Mesenchymal stem cell (in vitro differentiated cells and primary cell): ENCODE data around the gene COL13A1.

Experiments
- DNase-seq: peaks from one replicate; pipeline ENCODE4 v3.0.0-alpha.2; 2013
- H2AFZ ChIP-seq: one replicate; pipeline ENCODE4 v1.6.1; 2013; ENCODE audit warnings: low read depth, mild to moderate bottlenecking, control low read depth, inconsistent platforms, low read length, moderate library complexity
- H2AK5ac ChIP-seq: 2 replicates; pipeline ENCODE4 v1.6.1; 2013; ENCODE audit warnings: low read length, moderate library complexity, mild to moderate bottlenecking, inconsistent platforms; ENCODE audit not compliant: severe bottlenecking
- H2BK120ac ChIP-seq: one replicate; pipeline ENCODE4 v1.6.1; 2013; ENCODE audit warnings: low read depth, mild to moderate bottlenecking, inconsistent platforms, low read length, moderate library complexity
- H2BK12ac ChIP-seq, 2 experiments: one replicate each; pipeline ENCODE4 v1.6.1; 2013; ENCODE audit warnings: inconsistent platforms in 2 of 2, low read length in 2 of 2, mild to moderate bottlenecking in 2 of 2, moderate library complexity in 2 of 2, control low read depth in 1 of 2
- H2BK15ac ChIP-seq: one replicate; pipeline ENCODE4 v1.6.1; 2013; ENCODE audit warnings: mild to moderate bottlenecking, low read depth, inconsistent platforms; ENCODE audit not compliant: poor library complexity, severe bottlenecking
- H2BK5ac ChIP-seq: 2 replicates; pipeline ENCODE4 v1.6.1; 2013; ENCODE audit warnings: low read depth, mild to moderate bottlenecking, low read length, control low read depth, inconsistent platforms; ENCODE audit not compliant: poor library complexity, severe bottlenecking
- H3K14ac ChIP-seq, 2 experiments: one replicate each; pipeline ENCODE4 v1.6.1; 2013; ENCODE audit warnings: inconsistent platforms in 2 of 2, low read length in 2 of 2, control low read depth in 1 of 2, mild to moderate bottlenecking in 1 of 2, moderate library complexity in 1 of 2
- H3K18ac ChIP-seq, 2 experiments: one replicate each; pipeline ENCODE4 v1.6.1; 2013; ENCODE audit warnings: inconsistent platforms in 2 of 2, low read length in 2 of 2, control low read depth in 1 of 2, low read depth in 1 of 2, mild to moderate bottlenecking in 1 of 2
- H3K23ac ChIP-seq, 2 experiments: one replicate each; pipeline ENCODE4 v1.6.1; 2013; ENCODE audit warnings: inconsistent platforms in 2 of 2, low read length in 2 of 2, mild to moderate bottlenecking in 2 of 2, moderate library complexity in 2 of 2, control low read depth in 1 of 2
- H3K27ac ChIP-seq: 2 replicates; pipeline ENCODE4 v1.5.1; 2013; ENCODE audit warnings: mild to moderate bottlenecking, moderate library complexity, low read length, control low read depth, inconsistent platforms; ENCODE audit not compliant: poor library complexity, severe bottlenecking
- H3K27me3 ChIP-seq, 2 experiments: 2 replicates each; pipeline versions ENCODE4 v1.6.1 to v1.7.0; 2013; ENCODE audit warnings: low read length in 2 of 2, mild to moderate bottlenecking in 2 of 2, moderate library complexity in 2 of 2, control low read depth in 1 of 2, inconsistent platforms in 1 of 2; ENCODE audit not compliant: control insufficient read depth in 1 of 2, insufficient read depth in 1 of 2
- H3K36me3 ChIP-seq, 2 experiments: 2 replicates each; pipeline versions ENCODE4 v1.6.1 to v1.7.0; 2013; ENCODE audit warnings: low read length in 2 of 2, control low read depth in 1 of 2, inconsistent platforms in 1 of 2, low read depth in 1 of 2, mild to moderate bottlenecking in 1 of 2; ENCODE audit not compliant: insufficient read depth in 2 of 2, control insufficient read depth in 1 of 2
- H3K4ac ChIP-seq, 2 experiments: one replicate each; pipeline ENCODE4 v1.6.1; 2013; ENCODE audit warnings: inconsistent platforms in 2 of 2, low read length in 2 of 2, mild to moderate bottlenecking in 2 of 2, moderate library complexity in 2 of 2, control low read depth in 1 of 2, low read depth in 1 of 2
- H3K4me1 ChIP-seq: 2 replicates; pipeline ENCODE4 v1.6.1; 2013; ENCODE audit warnings: low read depth, low read length, control low read depth; ENCODE audit not compliant: control insufficient read depth, insufficient read depth
- H3K4me2 ChIP-seq: 2 replicates; pipeline ENCODE4 v1.6.1; 2013; ENCODE audit warnings: low read length, mild to moderate bottlenecking, inconsistent platforms; ENCODE audit not compliant: poor library complexity, severe bottlenecking
- H3K4me3 ChIP-seq, 2 experiments: 2 replicates each; pipeline versions ENCODE4 v1.5.1 to v1.7.0; 2013; ENCODE audit warnings: low read length in 2 of 2, mild to moderate bottlenecking in 2 of 2, control low read depth in 1 of 2, low read depth in 1 of 2; ENCODE audit not compliant: insufficient read depth in 1 of 2
- H3K79me1 ChIP-seq: replicated peaks from 2 replicates; pipeline ENCODE4 v1.6.1; 2013; ENCODE audit warnings: mild to moderate bottlenecking, control low read depth, low read length, inconsistent platforms; ENCODE audit not compliant: poor library complexity, severe bottlenecking
- H3K9ac ChIP-seq: 2 replicates; pipeline ENCODE4 v1.7.0; 2013; ENCODE audit warnings: mild to moderate bottlenecking, low read length, moderate library complexity
- H3K9me3 ChIP-seq: 2 replicates; pipeline ENCODE4 v1.7.0; 2013; ENCODE audit warnings: mild to moderate bottlenecking, low read length; ENCODE audit not compliant: control insufficient read depth
- H4K8ac ChIP-seq: one replicate; pipeline ENCODE4 v1.6.1; 2013; ENCODE audit warnings: inconsistent platforms, mild to moderate bottlenecking, low read length, moderate library complexity
- H4K91ac ChIP-seq: one replicate; pipeline ENCODE4 v1.6.1; 2013; ENCODE audit warnings: mild to moderate bottlenecking, low read length, inconsistent platforms
- WGBS: methylation state at CpG from one replicate; pipeline ENCODE4 v1.1.7; 2013; ENCODE audit warnings: mixed read lengths; 5-methylcytosine and 5-hydroxymethylcytosine counted together

COL13A1 gene

DNA sequence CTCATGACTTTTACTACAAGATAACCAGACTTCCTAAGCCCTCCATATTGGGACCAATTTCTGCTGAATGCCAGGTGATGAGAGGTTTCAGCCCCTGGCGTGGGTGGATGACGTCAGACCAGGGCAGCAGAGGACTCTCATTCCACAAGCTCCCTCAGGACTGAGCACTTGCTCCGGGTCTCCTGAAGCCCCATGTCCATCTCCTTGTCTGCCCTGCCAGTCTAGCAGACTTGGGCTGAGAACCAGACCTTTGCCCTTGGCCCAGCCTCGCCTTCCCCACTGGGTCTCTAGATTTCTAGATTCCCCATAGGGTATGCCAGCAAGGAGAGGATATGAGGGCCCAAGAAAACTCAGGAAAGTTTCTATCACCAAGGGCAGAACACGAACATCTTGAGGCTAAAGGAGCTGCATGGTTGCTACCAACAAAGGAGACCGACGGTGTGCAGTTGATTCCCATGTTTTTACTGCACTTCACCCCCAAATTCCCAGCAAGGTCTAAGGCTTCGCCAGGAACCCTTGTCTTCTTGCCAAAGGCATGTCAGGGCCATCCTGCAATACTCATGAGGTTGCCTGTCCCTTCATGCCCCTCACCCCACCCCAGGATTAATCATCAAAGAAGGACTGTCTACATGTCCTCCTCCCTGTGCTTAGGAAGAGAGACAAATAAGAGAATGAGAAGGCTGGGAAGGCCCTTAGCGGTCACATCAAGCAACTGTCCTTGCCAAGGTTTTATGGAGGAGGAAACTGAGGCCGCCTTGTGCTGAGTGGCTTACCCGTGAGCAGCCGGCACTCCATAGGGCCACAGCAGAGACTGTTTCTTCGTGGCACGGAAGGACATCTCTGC is 154.4 kb downstream of the COL13A1 start:
- Histone ChIP-seq H3K14ac (no peak overlapping the region), H3K4me3 (no peak overlapping the region), H2AK5ac (no peak overlapping the region), H3K27ac (no peak overlapping the region), H2BK15ac (no peak overlapping the region), H2BK12ac (no peak overlapping the region), H3K4me1 (peaks cover 5% of the 10 kb centered on the region), H2BK5ac (no peak overlapping the region), H3K9me3 (no peaks in the 10 kb centered on the region), H4K91ac (no peak overlapping the region), H3K36me3 (peaks cover 25 to 31% of the 10 kb centered on the region in 2 experiments), H3K9ac (no peak overlapping the region), H3K4me2 (no peak overlapping the region), H3K4ac (no peak overlapping the region), H2AFZ (no peak overlapping the region), H3K27me3 (no peaks in the 10 kb centered on the region), H3K79me1 (no peaks in the 10 kb centered on the region), H4K8ac (no peak overlapping the region), H2BK120ac (no peak overlapping the region), H3K23ac (no peak overlapping the region), H3K18ac (no peak overlapping the region)
- 92% methylated on average over 14 of the region's 14 CpGs for WGBS
- DNase-seq: no peak

DNA sequence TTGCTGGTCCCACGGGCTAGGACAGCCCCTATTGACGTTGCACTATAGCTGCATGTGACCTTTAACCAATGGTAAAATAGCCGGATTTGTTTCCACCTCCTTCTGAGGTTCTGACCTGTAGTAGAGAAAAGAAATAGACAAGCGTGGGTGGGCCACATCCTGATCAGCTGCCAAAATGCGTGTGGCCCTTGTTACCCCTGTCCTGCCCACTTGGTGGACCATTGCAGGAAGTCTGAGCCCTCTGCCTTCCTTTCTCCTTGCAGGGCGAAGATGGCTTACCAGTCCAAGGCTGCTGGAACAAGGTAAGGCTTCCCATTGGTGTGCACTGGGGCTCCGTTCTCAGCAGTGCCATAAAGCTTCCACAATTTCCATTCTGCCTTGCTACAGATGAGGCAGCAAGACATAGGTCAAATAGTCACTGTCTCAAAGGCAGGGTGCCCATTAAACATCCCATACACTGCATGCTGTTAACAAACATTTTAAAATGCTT is 155.1 kb downstream of the COL13A1 start:
- Histone ChIP-seq H4K91ac (no peak overlapping the region), H3K27ac (no peak overlapping the region), H3K9ac (no peak overlapping the region), H2AFZ (no peak overlapping the region), H3K9me3 (no peaks in the 10 kb centered on the region), H2BK5ac (no peak overlapping the region), H3K18ac (no peak overlapping the region), H3K36me3 (peaks cover 25 to 27% of the 10 kb centered on the region in 2 experiments), H2BK12ac (no peak overlapping the region), H3K4me2 (no peak overlapping the region), H2AK5ac (no peak overlapping the region), H3K23ac (no peak overlapping the region), H2BK15ac (no peak overlapping the region), H3K4me3 (no peak overlapping the region), H4K8ac (no peak overlapping the region), H3K27me3 (no peaks in the 10 kb centered on the region), H3K14ac (no peak overlapping the region), H3K79me1 (no peaks in the 10 kb centered on the region), H3K4me1 (peaks cover 11% of the 10 kb centered on the region), H2BK120ac (no peak overlapping the region), H3K4ac (no peak overlapping the region)
- 89% methylated on average over 7 of the region's 7 CpGs for WGBS
- DNase-seq: no peak

DNA sequence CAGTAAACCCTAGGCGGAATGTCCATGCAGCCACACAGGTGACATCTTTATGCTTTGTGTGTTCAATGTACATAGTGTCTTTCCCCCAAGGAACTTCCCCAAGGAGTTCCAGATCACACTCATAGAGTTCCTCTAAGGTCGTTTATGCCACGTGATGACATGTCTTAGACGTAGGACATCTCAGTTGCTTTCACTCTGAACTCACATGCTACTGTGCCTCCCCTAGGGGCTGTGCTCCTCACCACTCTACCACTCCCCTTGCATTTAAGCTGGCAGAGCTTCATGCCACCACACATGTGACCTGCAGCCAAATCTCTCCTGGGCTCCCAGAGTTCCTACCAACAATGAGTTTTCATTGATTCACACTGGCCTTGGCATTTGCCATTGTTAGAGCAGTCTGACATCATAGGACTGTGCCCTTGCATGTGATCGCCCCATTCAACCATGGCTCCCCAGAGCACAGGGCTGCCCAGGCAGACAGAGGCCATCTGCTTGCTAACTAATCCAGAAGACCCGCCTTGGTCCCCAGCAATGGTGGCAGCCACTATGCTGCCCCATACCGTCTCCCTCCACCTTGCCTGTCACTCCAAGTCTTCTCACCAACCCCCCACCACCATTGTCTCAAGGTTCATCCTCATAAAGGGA is 155.7 kb downstream of the COL13A1 start:
- no peak overlapping the region for H3K14ac ChIP-seq
- H3K9me3 ChIP-seq: no peaks in the 10 kb centered on the region
- no peak overlapping the region for H3K4ac ChIP-seq
- whole genome bisulfite sequencing: 88% methylated on average over 7 of the region's 7 CpGs
- H2AFZ ChIP-seq: no peak overlapping the region
- H3K4me1 ChIP-seq: peaks cover 14% of the 10 kb centered on the region
- H3K23ac ChIP-seq: no peak overlapping the region
- H3K36me3 ChIP-seq: peaks cover 23 to 25% of the 10 kb centered on the region in 2 experiments
- H3K27ac ChIP-seq: no peak overlapping the region
- DNase-seq: no peak
- H2BK120ac ChIP-seq: no peak overlapping the region
- no peak overlapping the region for H2AK5ac ChIP-seq
- peaks cover 0 to 2% of the 10 kb centered on the region in 2 experiments for H3K27me3 ChIP-seq
- no peak overlapping the region for H4K8ac ChIP-seq
- H2BK12ac ChIP-seq: no peak overlapping the region
- no peak overlapping the region for H3K18ac ChIP-seq
- H3K4me3 ChIP-seq: no peak overlapping the region
- H3K79me1 ChIP-seq: no peaks in the 10 kb centered on the region
- no peak overlapping the region for H2BK5ac ChIP-seq
- no peak overlapping the region for H4K91ac ChIP-seq
- no peak overlapping the region for H3K4me2 ChIP-seq
- H3K9ac ChIP-seq: no peak overlapping the region
- H2BK15ac ChIP-seq: no peak overlapping the region

DNA sequence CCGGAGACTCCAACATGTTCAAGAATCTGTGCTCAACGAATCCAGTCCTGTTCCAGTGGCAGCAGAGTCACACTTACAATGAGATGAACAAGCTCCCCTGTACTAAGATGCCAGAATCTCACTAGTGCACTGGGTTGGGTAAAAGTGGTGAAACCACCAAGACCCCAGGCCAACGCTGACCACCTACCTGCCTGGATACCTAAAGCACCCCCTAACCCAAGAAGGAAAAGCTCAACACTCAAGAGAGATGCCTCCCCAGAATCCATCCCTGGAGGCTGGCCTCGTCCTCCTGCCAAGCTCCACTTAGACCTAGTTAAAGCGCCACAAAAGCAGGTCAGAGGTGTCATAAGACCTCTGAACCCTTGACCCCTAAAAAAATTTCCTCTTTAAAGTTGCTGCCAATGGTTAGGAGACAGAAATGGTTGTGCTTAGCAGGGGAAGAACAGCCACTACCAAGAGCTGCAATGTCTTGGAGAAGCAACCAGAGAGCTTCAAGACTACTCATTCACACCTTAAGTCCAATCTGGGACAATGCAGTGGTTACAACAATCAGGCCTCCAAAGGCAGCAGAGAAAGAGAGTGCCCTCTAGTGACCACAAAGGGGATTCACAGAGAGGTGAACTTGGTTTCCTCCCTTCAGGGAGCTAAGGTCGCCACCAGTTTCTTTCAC is 156.3 kb downstream of the COL13A1 start:
- WGBS: 88% methylated on average over 6 of the region's 6 CpGs

More for the DNA sequence above, 156.3 kb downstream of the COL13A1 start:
- Histone ChIP-seq H2BK120ac (no peak overlapping the region), H3K4me2 (no peak overlapping the region), H3K18ac (no peak overlapping the region), H3K23ac (no peak overlapping the region), H2BK15ac (no peak overlapping the region), H3K36me3 (peaks cover 23 to 26% of the 10 kb centered on the region in 2 experiments), H3K79me1 (no peaks in the 10 kb centered on the region), H3K4me1 (peaks cover 15% of the 10 kb centered on the region), H3K14ac (no peak overlapping the region), H3K9me3 (no peaks in the 10 kb centered on the region), H3K4me3 (no peak overlapping the region), H3K27me3 (peaks cover 0 to 9% of the 10 kb centered on the region in 2 experiments), H2BK5ac (no peak overlapping the region), H4K8ac (no peak overlapping the region), H2BK12ac (no peak overlapping the region), H2AFZ (no peak overlapping the region), H3K4ac (no peak overlapping the region), H3K9ac (no peak overlapping the region), H2AK5ac (no peak overlapping the region), H3K27ac (no peak overlapping the region), H4K91ac (no peak overlapping the region)
- DNase-seq: peak; percentile 60
